GM21360 (cell line): Measurements from ENCODE around the gene ZNF462.

Experiments used
- ATAC-seq: cut with Tn5 transposase; IDR thresholded peaks from one replicate; pipeline ENCODE4 v1.9.1; 2021; ENCODE audit warnings: mild to moderate bottlenecking, moderate library complexity; ENCODE audit not compliant: unreplicated experiment

Gene ZNF462

DNA sequence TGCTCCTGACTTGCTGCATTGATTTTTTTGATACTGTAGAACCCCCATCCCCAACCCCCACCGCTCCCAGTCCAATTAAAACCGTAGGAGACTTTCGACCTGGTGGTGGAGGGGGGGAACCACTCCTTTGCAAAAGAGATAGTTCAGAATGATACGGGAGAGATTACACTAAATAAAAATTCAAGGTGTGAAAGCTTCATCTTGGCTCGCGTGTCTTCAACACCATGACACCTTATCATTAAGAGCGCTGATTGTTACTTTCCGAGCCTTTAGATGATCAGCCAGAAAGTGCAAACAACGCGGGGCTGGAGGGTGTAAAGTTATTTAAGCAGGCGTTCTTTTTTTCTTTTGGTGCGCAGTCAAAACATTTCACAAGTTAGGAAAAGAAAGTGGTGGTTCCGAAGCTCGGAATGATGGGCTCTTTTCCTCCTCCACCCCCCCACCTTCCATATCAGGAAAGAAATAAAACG, 1.3 kb upstream of the ZNF462 start:
- ATAC-seq = no peak

DNA sequence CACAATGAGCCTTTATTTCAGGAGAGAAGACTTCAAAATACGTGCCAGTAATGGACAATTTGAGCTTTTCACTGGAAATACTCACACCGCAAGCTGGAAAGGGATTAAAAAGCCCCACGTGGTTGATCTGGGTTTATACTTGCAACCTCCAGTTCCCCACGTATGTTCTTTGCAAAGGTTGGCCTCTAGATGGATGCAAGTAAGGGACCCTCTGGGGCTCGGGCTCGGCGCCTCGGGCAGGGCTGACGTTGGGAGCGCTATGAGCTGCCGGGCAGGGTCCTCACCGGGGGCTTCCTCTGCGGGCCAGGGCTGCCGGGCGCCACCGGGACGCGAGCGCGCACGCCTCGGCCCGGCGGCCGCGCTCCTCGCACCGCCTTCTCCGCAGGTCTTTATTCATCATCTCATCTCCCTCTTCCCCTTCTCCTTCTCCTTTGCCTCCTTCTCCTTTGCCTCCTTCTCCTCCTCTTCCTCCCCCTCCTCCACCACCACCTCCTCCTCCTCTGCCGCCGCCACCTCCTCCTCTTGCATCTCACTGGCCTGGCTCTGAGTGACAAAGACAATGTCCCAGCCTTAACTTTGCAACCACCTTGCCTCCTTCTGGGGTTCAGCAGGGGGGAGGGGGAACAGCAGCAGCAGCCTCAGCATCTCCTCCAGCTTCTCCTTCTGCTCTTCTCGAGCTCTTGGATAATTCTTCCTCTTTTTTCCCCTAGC, 701 bp upstream of the ZNF462 start:
- no peak for ATAC-seq

DNA sequence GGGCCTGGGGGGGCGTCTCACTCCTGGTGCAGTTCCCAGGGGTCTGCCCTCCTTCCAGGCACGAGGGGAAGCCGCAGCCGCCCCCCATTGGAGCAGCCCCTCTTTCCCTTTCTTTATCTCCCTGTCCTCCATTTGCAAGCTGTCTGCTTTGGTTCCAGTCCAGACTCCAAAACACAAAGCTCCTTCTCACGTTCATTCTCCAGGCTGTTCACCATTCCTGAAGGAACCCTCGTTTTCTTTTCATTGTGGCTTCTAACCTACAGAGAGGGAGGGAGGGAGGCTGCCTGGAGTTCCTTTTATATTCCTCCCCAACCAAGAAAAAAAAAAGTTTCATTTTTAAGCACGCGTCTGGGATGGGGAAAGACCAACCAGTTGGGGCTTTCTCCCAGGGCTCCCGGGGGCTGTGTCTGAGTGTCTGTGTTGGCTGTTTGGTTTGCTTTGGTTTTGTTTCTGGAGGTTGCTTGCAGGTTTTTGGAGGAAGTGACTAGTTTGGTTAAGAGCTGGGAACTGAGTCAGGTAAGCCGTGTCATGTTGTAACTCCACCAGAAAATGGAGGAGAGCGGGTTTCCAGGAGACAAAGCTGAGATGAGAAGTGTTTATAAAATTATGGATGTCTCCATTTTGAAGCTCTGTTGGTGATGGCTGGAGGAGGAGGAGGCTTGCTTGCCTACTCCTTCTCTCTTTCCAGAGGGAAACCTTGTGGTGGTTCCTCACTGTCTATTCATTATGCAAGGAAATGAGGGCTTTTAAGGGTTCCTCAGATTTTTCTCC, 1.6 kb downstream of the ZNF462 start:
- no peak for ATAC-seq

GRCh38 chr9:106866243-106866642, 3.3 kb downstream of the ZNF462 start:
- ATAC-seq = no peak

DNA sequence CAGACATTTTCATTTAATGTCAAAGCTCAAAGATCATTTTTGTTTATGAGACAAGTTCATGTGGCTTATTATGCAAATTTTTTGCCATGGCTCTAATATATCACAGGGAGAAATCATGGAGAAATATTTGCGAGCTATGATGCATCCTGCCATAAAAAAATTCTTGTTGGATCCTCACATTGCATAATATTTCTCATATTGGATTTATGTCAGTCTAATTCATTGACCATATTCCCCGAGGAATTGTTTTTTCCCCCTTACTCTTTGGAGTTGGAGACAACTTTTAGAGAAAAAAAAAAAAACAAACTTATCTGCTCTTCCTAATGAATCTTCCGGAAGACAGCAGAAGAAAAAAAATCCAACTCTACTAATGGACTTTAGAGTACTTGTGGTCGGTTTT, 4.3 kb downstream of the ZNF462 start:
- no peak for ATAC-seq

DNA sequence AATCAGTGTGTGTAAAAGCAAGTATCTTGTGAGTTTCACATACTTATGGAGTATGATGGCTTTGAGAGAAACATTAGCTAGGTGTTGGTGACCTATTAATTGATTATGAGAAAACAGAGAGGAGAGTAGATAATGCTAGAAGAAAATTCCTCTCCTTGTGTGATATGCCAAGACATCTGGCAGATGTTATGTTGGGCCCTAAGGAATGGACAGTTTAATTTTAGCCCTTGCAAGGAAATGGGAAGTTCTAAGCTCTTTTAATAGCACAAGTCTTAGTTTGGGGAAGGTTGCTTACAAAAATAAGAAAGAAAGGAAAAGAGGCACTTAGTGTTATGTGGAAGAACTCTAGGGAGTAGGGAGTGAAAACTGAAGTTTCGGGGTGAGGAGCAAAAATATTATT, 5.1 kb downstream of the ZNF462 start:
- no peak for ATAC-seq

GRCh38 chr9:106868565-106868964, 5.6 kb downstream of the ZNF462 start:
- no peak for ATAC-seq

- no peak for ATAC-seq
Observed at GRCh38 chr9:106869028-106869427, 6.1 kb downstream of the ZNF462 start.

GRCh38 chr9:106869458-106869857, 6.5 kb downstream of the ZNF462 start:
- ATAC-seq = no peak

GRCh38 chr9:106872641-106873040, 9.7 kb downstream of the ZNF462 start:
- no peak for ATAC-seq

DNA sequence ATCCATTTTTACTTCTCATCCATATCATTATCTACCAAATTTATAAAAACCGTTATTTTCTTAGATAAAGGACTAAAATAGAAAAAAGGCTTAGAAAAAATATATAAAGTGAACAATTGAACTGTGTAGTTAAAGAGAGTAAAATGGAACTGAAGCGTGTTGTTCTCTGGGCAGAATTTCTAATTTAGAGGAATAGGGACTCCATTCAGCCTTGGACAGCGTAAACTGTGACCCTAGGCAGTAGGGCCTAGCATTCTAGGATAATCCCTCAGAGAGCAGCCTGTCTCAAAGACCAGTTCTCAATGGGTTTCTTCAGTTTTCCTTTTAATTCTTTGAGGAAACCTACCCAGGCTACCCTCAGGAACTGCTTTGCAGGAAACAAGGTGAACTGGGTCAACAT, 11.1 kb downstream of the ZNF462 start:
- ATAC-seq = no peak

DNA sequence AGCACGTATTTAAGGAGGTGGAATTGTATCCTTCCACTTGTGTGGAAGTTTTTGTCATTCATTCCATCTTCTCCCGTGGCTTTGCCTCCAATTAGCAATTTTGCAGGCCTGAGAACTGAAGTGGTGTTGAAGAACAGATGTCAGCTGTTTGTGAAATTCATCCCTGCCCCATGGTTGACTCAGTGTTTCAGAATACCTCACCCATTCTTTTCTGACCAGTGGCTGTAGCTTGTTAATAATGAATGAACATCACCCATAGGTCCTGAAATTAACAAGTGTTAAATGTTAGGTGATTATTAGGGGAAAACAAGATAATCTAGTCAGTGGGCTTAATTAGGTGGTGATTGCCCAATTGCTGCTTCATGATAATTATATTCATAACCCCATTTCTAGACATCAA, 11.7 kb downstream of the ZNF462 start:
- ATAC-seq = no peak

- no peak for ATAC-seq
Observed at GRCh38 chr9:106875529-106875928, 12.6 kb downstream of the ZNF462 start.

DNA sequence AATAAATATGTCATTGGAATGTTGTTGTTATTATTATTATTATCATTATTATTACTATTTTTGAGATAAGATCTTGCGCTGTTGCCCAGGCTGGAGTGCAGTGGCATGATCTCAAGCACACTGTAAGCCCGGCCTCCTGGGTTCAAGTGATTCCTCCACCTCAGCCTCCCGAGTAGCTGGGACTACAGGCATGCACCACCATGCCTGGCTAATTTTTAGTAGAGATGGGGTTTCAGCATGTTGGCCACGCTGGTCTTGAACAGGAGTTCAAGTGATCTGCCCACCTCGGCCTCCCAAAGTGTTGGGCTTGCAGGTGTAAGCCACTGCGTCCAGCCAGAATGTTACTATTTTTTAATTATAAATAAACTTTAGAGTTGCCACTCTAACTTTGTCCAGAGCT, 14.4 kb downstream of the ZNF462 start:
- no peak for ATAC-seq

GRCh38 chr9:106878081-106878837, 15.3 kb downstream of the ZNF462 start:
- no peak for ATAC-seq

DNA sequence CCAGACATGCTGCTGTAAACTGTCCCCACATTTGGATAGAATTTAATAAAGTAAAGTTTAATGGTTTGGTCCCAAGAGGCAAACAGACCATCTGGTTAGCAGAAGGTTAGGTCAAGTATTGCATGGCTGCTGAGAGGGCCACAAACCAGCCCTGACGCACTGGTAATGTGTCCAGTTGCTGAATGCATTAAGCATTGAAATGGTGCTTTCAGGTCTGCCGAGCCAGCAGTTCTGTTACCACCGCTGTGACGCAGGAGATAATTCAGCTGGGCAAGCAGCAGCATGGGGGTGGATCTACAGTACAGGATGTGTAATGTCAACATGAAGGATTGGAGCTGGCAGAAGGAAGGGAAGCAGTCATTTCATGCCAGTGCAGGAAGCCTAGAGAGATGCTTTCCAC, 16.0 kb downstream of the ZNF462 start:
- ATAC-seq = no peak

DNA sequence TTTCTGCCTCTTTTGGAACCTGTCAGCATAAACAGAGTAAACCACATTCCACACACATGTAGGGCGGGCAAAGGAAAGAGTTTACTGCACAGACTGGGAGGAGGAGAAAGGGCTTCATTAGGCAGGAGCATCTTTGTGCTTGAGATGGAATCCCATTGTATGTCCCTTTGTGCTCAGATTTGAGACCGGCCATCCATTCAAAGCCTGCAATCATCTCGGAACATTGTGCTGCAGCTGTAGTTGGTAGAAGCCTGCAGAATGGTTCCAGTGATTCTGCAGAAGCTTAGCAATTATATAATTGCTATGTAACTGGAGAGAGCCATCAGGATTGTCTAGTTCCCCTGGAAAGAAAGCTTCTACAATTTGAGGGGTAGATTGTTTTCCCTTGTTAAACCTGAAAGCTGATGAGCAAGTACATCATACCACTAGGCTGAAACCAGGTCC, 16.5 kb downstream of the ZNF462 start:
- ATAC-seq = no peak

GRCh38 chr9:106880081-106880480, 17.1 kb downstream of the ZNF462 start:
- no peak for ATAC-seq

GRCh38 chr9:106880863-106881262, 17.9 kb downstream of the ZNF462 start:
- ATAC-seq = no peak

- ATAC-seq = no peak
Observed at GRCh38 chr9:106883030-106883429, 20.1 kb downstream of the ZNF462 start.

- no peak for ATAC-seq
Observed at GRCh38 chr9:106883626-106884190, 20.7 kb downstream of the ZNF462 start.
